Hematopoietic multipotent progenitor cell treated with erythropoietin and hydrocortisone succinate and interleukin-3 and kit ligand, for 15 days (in vitro differentiated cells): ENCODE data around the gene GPX2.

Experiments
- DNase-seq: peaks from one replicate; pipeline ENCODE4 v3.0.0-alpha.2; 2015; ENCODE audit warnings: low spot score

The GPX2 gene

GRCh38 chr14:64960762-64961276, 18.3 kb upstream of the GPX2 start:
- no peak for DNase-seq

- DNase-seq, result no peak
Measured at GRCh38 chr14:64958743-64959142, 16.2 kb upstream of the GPX2 start.

DNA sequence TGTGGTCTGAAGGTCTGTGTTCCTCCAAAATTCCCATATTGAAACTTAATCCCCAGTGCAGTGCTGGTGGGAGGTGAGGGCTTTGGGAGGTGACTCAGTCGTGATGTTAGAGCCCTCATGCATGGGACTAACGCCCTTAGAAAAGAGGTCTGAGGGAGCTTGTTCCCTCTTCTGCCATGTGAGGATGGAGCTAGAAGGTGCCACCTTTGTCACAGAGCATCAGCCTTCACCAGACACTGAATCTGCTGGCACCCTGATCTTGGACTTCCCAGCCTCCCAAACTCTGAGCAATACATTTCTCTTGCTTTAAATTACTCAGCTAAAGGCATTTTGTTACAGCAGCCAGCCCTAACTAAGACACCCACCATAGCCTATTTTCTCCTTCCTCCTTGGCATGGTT, 15.7 kb upstream of the GPX2 start:
- DNase-seq, result no peak

- DNase-seq, result no peak
Measured at GRCh38 chr14:64956697-64957406, 14.3 kb upstream of the GPX2 start.

GRCh38 chr14:64955297-64955696, 12.8 kb upstream of the GPX2 start:
- no peak for DNase-seq

DNA sequence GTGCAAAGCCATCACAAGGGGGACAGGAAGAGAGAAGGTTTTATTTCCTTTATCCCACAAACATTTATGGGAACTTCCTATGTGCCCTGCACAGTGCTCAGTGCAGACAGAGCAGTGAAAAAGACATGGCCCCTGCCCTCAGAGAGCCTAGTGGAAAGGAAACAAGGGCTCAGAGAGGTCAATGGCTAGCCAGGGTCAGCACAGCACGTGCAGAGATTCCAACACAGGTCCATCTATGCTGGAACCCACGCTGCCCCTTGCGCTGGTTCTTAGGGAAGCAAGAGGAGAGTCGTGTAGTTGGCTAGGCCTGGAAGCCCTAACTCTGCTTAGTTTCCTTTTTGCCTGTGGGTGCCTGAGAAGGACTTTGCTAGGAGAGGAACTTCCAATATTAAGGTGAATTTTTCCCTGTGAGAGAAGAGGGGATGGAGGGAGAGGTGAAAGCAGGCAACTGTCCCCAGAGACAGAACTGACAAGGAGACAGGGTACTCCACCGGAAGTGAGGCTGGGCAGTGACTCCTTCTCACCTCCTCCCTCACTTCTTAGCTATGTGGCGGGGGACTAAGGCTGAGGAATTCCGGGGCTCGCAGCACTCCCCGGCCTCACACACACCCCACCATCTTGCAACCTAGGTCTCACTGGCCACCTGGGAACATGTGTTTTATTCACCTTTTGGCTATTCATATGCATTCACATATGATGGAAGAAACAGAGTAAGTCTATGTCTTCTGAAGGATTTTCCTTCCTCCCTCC, 12.1 kb upstream of the GPX2 start:
- no peak for DNase-seq

- no peak for DNase-seq
Measured at GRCh38 chr14:64953661-64954060, 11.1 kb upstream of the GPX2 start.

- no peak for DNase-seq
Measured at GRCh38 chr14:64953310-64953654, 10.7 kb upstream of the GPX2 start.

- peak; percentile 18 for DNase-seq
Measured at GRCh38 chr14:64952598-64953309, 10.2 kb upstream of the GPX2 start.

DNA sequence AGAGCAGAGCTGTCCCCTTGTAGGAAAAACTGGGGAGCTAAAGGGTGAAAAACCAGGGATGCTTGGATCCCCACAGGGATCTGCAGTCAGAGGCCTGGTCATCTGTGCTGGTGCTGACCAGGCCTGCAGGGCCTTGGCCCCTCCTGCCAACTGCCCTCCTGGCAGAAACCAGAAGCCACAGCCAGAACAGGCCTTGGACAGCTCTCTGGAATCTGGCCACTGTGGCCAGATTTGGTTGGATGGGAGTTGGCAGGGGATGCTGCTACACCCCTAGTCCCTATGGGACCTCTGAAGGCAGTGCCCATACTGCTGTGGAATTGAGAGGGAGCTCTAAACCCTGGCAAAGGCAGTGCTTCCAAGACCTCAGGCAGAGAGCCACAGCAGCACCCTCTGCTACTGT, 9.2 kb upstream of the GPX2 start:
- DNase-seq, result no peak

DNA sequence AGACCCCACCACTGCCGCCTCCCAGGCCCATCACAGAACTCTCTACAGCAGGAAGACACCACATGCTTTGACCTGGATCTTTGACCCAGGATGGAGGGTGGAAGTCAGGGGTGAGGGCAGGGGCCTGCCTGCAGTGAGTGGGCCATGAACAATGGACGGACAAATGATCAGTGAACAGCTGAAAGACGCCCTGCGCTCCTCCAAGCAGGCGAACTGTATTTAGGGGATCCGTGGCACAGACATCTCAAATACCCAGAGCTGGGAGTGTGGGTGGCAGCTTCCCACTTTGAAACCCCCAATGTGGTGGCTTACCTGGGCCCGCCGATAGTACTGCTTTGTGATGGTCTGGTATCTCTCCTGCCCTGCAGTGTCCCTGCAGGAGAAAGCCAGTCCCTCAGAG, 8.7 kb upstream of the GPX2 start:
- DNase-seq, result no peak

- no peak for DNase-seq
Measured at GRCh38 chr14:64950889-64951288, 8.3 kb upstream of the GPX2 start.

- no peak for DNase-seq
Measured at GRCh38 chr14:64948612-64949210, 6.2 kb upstream of the GPX2 start.

DNA sequence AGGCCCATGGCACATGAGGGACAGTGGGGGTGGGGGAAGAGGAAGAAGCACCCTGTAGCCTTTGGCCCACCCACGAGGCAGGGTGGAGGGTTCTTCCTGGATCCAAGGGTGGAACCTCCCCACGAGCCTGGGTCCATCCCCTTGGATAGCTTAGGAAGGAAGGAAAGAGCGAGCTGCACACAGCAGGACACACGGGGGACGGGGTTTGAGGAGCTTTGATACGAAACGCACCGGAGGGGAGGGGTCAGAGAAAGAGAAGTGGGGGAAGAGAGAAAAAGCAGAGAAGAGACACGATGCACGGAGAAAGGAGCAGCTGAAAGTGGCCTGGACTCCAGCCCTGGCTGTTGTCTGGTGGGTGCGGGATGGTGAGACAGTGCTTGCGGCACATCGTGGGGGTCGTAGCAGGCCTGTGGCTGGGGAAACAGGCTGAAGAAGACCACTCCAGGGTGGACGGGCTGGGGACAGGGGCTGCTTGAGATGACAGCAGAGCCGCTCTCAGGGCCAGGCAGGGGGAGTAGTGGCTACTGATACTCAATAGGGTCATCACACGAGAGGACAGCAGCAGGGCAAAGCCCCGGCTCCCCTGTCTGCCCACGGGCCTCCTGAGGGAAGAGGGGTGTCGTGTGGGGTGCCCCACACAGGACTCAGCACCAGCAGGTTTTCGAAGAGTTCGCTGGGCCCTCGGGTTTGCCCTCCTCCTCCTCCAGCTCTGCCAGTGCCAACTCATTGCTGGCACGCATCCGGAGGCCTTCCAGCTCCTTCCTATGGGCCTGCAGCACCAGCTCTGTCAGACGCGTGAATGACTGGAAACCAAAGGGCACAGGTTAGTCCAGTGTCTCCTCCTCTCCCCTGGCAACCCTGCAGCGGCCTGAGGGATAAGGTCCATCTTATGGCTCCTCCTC, 5.4 kb upstream of the GPX2 start:
- DNase-seq, result no peak

- DNase-seq, result no peak
Measured at GRCh38 chr14:64946310-64947045, 3.9 kb upstream of the GPX2 start.

DNA sequence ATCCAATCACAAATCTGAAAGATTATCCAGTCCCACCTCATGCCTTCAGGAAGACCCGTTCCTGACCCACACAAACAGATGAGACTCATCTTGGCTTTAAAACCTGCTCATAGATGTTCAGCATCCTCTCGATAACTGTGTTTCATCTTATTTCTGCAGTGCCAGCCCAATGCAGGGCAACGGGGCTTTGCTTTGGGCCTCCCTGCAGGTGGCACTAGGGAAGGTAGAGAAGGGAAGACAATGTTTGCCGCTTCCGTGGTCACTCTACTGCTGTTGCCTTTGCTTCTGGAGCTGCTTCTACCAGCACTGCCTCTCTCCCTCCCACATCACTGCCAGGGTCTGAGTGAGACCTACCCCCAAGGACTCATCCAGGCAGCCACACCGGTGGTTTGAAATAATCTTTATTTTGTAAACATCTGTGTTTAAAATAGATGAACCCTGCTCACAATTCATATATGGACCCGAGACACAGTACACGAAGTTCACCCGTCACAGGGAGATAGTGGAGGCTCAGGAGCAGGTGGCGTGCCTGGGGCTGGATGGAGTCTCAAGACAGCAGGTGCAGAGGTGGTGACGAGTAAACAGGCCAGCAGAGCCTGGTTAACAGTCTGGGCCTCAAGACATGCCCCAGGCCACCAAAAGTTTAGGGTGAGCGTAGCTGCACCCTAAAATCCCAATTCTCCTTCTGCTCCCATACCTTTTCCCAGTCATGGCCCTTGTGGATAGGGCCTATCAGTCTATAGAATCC, 3.1 kb upstream of the GPX2 start:
- no peak for DNase-seq

DNA sequence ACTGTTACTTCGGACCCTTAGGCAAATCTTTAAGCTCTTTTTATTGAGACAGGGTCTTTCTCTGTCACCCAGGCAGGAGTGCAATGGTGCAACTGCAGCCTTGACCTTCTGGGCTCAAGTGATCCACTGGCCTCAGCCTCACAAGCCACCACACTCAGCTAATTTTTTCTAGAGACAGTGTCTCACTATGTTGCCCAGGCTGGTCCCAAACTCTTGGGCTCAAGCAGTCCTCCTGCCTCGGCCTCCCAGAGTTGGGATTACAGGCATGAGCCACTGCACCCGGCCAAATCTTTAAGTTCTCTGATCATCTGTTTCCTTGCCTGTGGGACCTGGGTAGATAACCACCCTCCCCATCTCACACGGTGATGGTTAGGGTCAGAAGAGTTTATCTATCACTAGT, 2.3 kb upstream of the GPX2 start:
- DNase-seq, result no peak

DNA sequence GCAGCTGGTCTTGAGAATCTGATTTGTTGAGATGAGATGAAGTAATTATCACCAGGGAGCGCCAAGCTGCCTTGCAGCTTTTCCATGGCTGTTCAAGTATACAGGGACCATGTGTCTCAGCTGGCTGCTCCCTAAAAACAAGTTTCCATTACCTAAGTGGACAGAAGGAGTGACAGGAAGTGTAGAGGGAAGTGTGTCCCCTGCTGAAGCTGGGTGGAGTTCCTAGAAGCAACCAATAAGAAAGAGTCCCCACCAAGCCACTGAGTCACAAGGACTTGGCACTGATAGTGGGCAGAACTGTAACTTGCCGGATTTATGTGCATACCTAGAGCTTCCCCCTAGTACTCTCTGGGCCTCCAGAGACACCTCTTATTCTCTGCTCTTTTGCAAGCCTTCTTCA, 1.5 kb upstream of the GPX2 start:
- no peak for DNase-seq

- DNase-seq, result no peak
Measured at GRCh38 chr14:64943556-64943955, 1.0 kb upstream of the GPX2 start.

- no peak for DNase-seq
Measured at GRCh38 chr14:64940336-64940910, 2.1 kb downstream of the GPX2 start.
